Testis (tissue), 3 donors: Measurements from ENCODE around the gene LHX2. TPM values are rescaled to one million over a fixed set of nuclear protein-coding genes. Genes with fewer than 3 reads are reported as not detected.

ENCODE experiments used
- DNase-seq: peaks from one replicate; pipeline ENCODE4 v3.0.0-alpha.2; 2019
- H3K27ac ChIP-seq, 2 donors: fragments of 200-600 bp; sonication (generic); one replicate each; pipeline ENCODE4 v1.5.1; 2019
- H3K27me3 ChIP-seq: fragments of 200-600 bp; sonication (generic); one replicate; pipeline ENCODE4 v1.5.1; 2019
- H3K36me3 ChIP-seq: fragments of 200-600 bp; sonication (generic); one replicate; pipeline ENCODE4 v1.5.1; 2017; ENCODE audit warnings: low read depth; ENCODE audit errors: missing control alignments
- H3K4me1 ChIP-seq: fragments of 200-600 bp; sonication (generic); one replicate; pipeline ENCODE4 v1.5.1; 2019
- H3K4me3 ChIP-seq, 2 donors: fragments of 200-600 bp; sonication (generic); one replicate each; pipeline ENCODE4 v1.5.1; 2017 to 2019
- H3K9me3 ChIP-seq: fragments of 200-600 bp; sonication (generic); one replicate; pipeline ENCODE4 v1.5.1; 2017
- CTCF ChIP-seq, 3 experiments: fragments of 450-650 bp in 2 of 3; fragments of 200-600 bp in 1 of 3; sonication (generic) in 1 of 3; IDR thresholded peaks; one replicate each; pipeline ENCODE4 v1.5.1; 2016 to 2019; ENCODE audit warnings: antibody characterized with exemption in 3 of 3, mild to moderate bottlenecking in 2 of 3, moderate library complexity in 1 of 3
- POLR2A ChIP-seq: fragments of 450-650 bp; IDR thresholded peaks from one replicate; pipeline ENCODE4 v1.6.1; 2017; ENCODE audit warnings: antibody characterized with exemption, mild to moderate bottlenecking, moderate library complexity
- WGBS, 2 donors: methylation state at CpG; one replicate each; pipeline ENCODE4 v1.1.5; 2018; 5-methylcytosine and 5-hydroxymethylcytosine counted together
- intact Hi-C: fragments of 100-400 bp; cut with DNase I; formaldehyde crosslinking; loops from one replicate; pipeline ENCODE4 v1.15.1; 2023; ENCODE audit warnings: low total_unique reads
- polyA plus RNA-seq: library from polyadenylated mRNA; stranded (reverse); fragments of 350-450 nt; fragmentation: Illumina TruSeq; extraction: RNeasy Lipid Tissue Mini Kit (QIAGEN cat#74804); gene quantifications from one replicate; pipeline ENCODE4 v1.2.3, GENCODE V29; 2014; ENCODE audit warnings: low read depth, low replicate concordance; ENCODE audit not compliant: insufficient read depth
- total RNA-seq, 2 donors: library from RNA; depleted of rRNA; stranded (reverse); fragments of >200 nt; gene quantifications; one replicate each; pipeline ENCODE4 v1.2.3, GENCODE V29; 2016

Gene LHX2
- total and polyA plus RNA-seq, 3 donors from 2014 or later, result 2.0 to 5.1 (median 3.4) TPM

GRCh38 chr9:124013309-124014210, 2.0 kb downstream of the LHX2 start:
- no peak for TF ChIP-seq POLR2A
- TF ChIP-seq CTCF (IDR thresholded peaks at IDR 0.05), result no peak
- WGBS, 2 donors, result 12 to 22% methylated on average over 8 to 35 of the region's 40 CpGs
- Histone ChIP-seq H3K9me3 (no peaks in the 10 kb centered on the region), H3K36me3 (no peaks in the 10 kb centered on the region), H3K4me1 (peaks cover 24% of the 10 kb centered on the region), H3K27me3 (peaks cover 14% of the 10 kb centered on the region), H3K4me3 (no peak overlapping the region), H3K27ac (no peak overlapping the region)
- intact Hi-C loops, result no loop called here
- DNase-seq, result no peak

- Histone ChIP-seq H3K4me1 (peaks cover 24% of the 10 kb centered on the region), H3K27ac (no peak overlapping the region), H3K4me3 (no peak overlapping the region), H3K36me3 (no peaks in the 10 kb centered on the region), H3K9me3 (no peaks in the 10 kb centered on the region), H3K27me3 (peaks cover 9% of the 10 kb centered on the region)
- WGBS, 2 donors, result 30 to 32% methylated on average over 8 of the region's 8 CpGs
- TF ChIP-seq POLR2A (no peak), CTCF (IDR thresholded peaks at IDR 0.05) (no peak)
- intact Hi-C loops, result no loop called here
- DNase-seq, result no peak
These were observed 2.8 kb downstream of the LHX2 start for GRCh38 chr9:124014211-124014955.

GRCh38 chr9:124014956-124015660, 3.5 kb downstream of the LHX2 start:
- Histone ChIP-seq H3K9me3 (no peaks in the 10 kb centered on the region), H3K4me1 (peaks cover 24% of the 10 kb centered on the region), H3K27ac (no peak overlapping the region), H3K4me3 (no peak overlapping the region), H3K36me3 (no peaks in the 10 kb centered on the region), H3K27me3 (peaks cover 9% of the 10 kb centered on the region)
- DNase-seq, result no peak
- WGBS, 2 donors, result 11 to 14% methylated on average over 16 to 57 of the region's 57 CpGs
- no peak for TF ChIP-seq POLR2A
- TF ChIP-seq CTCF (IDR thresholded peaks at IDR 0.05), result no peak
- intact Hi-C loops, result no loop called here

GRCh38 chr9:124015661-124016131, 4.1 kb downstream of the LHX2 start:
- Histone ChIP-seq H3K4me3 (no peak overlapping the region), H3K27ac (no peak overlapping the region), H3K9me3 (no peaks in the 10 kb centered on the region), H3K36me3 (no peaks in the 10 kb centered on the region), H3K27me3 (peaks cover 9% of the 10 kb centered on the region), H3K4me1 (peaks cover 24% of the 10 kb centered on the region)
- WGBS, 2 donors, result 16 to 23% methylated on average over 23 to 26 of the region's 26 CpGs
- TF ChIP-seq CTCF (IDR thresholded peaks at IDR 0.05), result no peak
- TF ChIP-seq POLR2A, result no peak
- intact Hi-C loops, result no loop called here
- DNase-seq, result no peak
